Measurements from ENCODE around the gene POLR2H. TPM values are rescaled to one million over a fixed set of nuclear protein-coding genes. Genes with fewer than 3 reads are reported as not detected.

Gene POLR2H
- total RNA-seq, 1 donor from 2014 or later, result 159 TPM

Other genes with a start within 250 kb of the POLR2H start
- 72.2 and 74.7 TPM in 2 replicates for gene EIF2B5, start 226.4 kb upstream of the POLR2H start, total RNA-seq
- 49.0 and 54.5 TPM in 2 replicates for gene DVL3, start 206.3 kb upstream of the POLR2H start, total RNA-seq
- 241 and 242 TPM in 2 replicates for gene AP2M1, start 186.9 kb upstream of the POLR2H start, total RNA-seq
- 66.9 and 67.6 TPM in 2 replicates for gene ABCF3, start 175.5 kb upstream of the POLR2H start, total RNA-seq
- gene VWA5B2, start 132.1 kb upstream of the POLR2H start, total RNA-seq, result not detected in 2 replicates
- gene ALG3, start 112.7 kb upstream of the POLR2H start, total RNA-seq, result 82.5 and 85.3 TPM in 2 replicates
- 14.3 and 15.9 TPM in 2 replicates for gene EEF1AKMT4, start 112.0 kb upstream of the POLR2H start, total RNA-seq
- gene CAMK2N2, start 100.2 kb upstream of the POLR2H start, total RNA-seq, result 0.14 TPM in 2 replicates
- gene ECE2, start 85.7 kb upstream of the POLR2H start, total RNA-seq, result not detected in 2 replicates
- 280 and 283 TPM in 2 replicates for gene PSMD2, start 62.5 kb upstream of the POLR2H start, total RNA-seq
- 680 and 700 TPM in 2 replicates for gene EIF4G1, start 47.1 kb upstream of the POLR2H start, total RNA-seq
- 8.6 and 8.7 TPM in 2 replicates for gene FAM131A, start 24.1 kb upstream of the POLR2H start, total RNA-seq
- 8.3 and 8.4 TPM in 2 replicates for gene CLCN2, start 105 bp upstream of the POLR2H start, total RNA-seq
- not detected in 2 replicates for gene THPO, start 16.5 kb downstream of the POLR2H start, total RNA-seq
- gene CHRD, start 18.3 kb downstream of the POLR2H start, total RNA-seq, result 0.07 TPM in 1 of 2 replicates, not detected in the other
- gene EPHB3, start 200.1 kb downstream of the POLR2H start, total RNA-seq, result 0.05 TPM in 1 of 2 replicates, not detected in the other